ENCODE results near the gene GLP2R.

Gene GLP2R

DNA sequence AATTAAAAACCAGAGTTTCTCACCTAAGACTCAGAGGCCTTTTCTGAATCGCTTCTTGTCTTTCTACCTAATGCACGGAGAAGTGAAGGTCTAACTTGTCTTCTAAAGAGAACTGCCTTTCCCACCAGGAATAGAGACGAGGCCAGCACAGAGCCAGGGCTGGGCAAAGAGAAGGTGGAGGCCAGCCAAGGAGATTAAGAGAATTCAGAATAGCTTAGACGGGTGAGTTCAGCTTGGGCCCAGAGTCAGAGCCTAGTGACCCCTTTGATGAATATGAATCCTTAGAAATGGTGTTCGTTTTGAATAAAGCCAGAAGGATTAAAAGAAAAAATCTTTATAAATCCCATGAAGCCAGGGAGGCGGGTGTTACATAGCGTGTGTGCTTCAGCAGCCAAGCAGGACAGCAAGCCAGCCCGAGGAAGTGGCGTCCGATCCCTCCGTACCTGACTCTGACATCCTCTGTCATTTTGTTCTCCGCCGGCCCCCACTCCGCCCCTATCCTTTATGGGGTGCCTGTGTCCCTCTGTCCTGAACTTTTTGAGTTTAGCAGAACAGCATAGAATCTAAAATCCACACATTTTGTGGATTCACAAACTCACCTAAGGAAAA, 11.3 kb upstream of the GLP2R start:
- DNase-seq, result no peak

DNA sequence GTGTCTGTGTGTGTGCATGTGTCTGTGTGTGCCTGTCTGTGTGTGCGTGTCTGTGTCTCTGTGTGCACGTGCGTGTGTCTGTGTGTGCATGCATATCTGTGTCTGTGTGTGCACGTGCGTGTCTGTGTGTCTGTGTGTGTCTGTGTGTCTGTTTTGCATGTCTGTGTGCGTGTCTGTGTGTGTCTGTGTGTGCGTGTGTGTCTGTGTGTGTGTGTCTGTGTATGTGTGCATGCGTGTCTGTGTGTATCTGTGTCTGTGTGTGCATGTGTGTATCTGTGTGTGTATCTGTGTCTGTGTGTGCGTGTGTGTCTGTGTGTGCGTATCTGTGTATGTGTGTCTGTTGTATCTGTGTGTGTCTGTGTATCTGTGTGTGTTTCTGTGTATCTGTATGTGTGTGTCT, 9.3 kb upstream of the GLP2R start:
- DNase-seq, result no peak

DNA sequence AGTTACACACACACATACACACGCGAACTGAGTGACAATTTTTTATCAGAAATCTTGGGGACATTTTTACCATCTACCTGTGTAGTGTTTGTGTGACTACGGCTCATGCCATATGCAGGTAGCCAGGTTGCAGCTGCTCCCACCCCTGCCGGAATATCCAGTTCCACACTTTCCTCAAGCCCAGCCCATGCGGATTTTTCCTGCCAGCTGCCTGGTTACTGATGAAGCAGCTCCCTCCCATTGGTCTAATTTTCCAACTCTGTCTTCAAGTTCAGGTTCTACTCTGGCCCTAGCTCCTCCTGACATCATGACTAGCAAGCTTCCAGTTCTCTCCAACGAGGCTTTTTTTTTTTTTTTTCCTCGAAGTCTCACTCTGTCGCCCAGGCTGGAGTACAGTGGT, 8.6 kb upstream of the GLP2R start:
- DNase-seq, result no peak

DNA sequence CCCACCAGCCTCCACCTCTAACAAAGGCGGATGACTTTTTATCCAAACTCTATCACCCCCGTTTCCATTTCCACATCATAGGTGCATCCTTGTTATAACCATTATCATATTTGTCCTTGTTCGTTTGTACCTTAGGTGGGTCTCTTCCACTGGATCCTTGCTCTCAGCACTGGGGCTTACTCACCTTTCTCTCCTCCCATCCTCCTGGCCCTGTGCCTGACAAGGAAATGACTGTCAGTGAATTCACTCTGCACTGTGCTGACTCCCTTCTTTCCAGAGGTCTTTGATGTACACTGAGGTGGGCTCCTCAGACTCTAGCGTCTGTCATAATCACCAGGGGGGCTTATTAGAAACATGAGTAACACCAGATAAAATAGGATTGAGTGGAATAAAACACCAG, 7.0 kb upstream of the GLP2R start:
- no peak for DNase-seq

DNA sequence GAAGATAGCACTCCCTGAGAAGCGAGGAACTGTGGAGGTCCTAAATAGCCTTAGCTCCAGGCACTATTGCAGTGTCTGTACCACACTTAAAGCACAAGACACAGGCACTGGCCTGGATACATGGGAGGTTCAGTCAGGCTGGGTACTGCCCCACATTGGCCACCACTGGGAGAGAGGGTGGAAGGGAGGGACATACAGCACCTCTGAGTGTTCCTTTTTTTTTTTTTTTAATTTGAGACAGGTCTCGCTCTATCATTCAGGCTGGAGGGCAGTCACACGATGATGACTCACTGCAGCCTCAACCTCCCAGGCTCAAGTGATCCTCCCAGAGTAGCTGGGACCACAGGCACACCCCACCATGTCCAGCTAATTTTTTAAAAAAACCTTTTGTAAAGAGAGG, 5.3 kb upstream of the GLP2R start:
- no peak for DNase-seq

DNA sequence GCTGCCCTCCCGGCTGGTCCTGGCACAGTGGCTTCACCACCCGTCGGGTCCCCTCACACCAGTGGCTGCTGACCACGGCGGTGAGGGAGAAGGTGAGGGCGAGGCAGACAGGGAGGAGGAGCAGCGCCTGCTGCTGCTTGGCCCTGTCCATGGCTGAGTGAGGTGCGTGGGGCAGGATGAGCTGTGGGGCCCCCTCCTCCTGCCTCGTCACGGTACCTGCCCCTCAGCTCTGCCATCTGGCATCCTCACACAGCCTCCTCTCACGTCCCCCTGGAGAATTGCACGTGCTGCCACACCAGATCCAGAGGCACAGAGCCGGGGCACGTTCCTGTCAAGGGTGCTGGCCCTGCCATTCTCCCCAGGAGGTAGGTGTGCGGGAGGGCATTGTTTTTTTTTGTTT, 3.8 kb upstream of the GLP2R start, which contains the start of gene GSG1L2:
Gene GSG1L2 (minus strand): TSS at position 159 of the 400 bp plus-strand sequence. CDS start 8 bp downstream, at position 151.
- DNase-seq, result no peak

DNA sequence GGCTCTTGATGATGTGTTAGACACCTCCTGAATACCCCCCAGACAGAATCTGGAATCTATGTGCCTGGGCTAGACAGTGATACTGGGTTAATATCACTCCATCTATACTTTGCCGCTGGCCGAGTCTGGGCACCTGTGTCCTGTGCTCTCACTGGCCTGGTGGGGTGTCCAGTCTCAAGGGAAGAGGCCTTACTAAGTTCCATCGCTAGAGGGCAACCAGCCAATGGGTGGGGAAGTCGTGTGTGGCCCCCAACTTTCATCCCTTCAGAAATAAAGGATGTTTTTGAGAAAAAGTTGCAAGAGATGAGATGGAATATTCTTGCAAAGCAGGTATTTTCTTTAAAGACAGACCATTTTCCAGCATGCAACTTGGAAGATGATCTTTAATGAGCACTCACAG, 1.6 kb upstream of the GLP2R start:
- DNase-seq, result no peak

DNA sequence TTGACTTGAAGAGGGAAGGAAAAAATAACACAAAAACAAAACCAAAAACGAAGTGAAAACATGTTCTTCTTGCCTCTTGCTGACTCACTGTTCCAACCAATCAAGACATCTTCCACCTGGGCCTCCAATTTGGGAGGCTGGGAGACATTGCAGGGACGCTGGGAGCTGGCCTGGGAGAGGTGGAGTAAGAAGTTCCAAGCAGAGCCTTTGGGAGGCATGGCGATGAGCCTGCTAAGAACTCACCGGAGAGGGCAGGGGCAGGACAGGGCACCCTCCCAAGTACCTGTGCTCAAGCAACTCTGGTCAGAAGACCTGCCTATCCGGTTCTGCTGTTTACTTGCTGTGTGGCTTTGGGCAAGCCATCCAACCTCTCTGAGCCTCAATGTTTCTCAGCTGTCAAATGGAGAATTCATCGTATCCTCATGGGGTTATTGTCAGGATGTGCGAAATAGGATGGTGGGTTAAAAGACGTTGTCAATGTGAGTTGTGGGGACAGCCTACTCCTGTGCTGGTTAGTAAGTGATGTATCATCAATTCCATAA, 856 bp upstream of the GLP2R start:
- no peak for DNase-seq

DNA sequence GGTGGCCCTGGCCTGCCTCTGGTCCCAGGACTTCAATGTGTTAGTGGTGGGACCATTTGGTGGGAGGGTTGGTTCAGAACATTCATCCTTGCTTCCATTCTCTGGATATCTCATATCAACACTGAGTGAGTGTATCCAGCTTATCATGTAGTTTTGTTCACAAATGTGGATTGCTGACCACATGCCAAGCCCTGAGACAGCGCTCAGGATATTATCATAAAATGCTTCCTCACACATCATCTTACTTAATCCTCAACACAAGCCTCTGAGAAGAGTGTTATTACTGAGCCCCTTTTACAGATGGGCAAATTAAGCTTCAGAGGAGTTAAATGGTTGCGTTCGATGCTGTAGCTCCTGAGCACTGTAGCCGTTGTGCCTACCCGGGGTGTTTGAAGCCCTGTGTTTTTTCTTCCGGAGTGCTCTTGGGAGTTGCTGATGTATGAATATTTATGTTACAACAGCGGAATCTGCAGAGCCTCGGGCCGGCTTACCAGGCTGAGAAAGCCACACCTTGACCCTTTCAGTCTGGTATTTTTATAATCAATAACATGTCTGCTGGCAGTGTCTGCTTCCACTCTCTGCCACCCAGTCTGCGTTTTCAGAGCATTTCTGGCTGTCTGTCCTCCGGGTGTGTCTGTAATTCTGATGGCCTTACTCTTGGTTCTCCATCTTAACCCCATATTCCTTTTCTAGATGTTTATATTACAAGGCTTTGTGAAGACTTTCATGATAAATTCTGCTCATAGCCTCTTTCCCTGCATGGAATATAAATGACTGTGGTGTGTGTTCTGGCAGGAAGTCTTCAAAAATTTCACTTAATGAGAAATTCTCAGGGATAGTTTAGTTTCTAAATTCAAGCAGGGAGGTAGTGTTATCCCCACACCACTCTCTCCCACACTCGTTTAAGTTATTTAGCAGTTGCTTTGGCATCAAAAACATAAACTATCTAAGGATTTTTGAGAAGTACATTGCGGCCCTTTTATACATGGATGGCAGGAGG, 2.9 kb downstream of the GLP2R start:
- no peak for DNase-seq

DNA sequence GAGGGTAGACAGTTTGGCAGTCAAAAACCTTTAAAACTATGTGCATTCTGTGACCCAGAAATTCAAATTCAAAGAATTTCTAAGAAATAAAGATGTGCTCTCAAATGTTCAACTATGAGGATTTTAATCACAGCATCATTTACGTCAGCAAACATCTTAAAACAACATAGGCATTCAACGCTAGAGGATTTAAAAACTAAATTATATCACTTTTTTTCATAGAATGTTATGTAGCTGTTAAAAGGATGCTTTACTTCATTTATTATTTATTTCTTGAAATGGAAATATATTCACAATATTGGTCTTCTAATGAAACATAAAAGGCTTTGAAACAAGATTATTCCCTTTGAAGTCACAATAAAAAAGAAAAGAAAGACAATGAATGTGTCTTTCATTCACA, 3.6 kb downstream of the GLP2R start:
- no peak for DNase-seq

DNA sequence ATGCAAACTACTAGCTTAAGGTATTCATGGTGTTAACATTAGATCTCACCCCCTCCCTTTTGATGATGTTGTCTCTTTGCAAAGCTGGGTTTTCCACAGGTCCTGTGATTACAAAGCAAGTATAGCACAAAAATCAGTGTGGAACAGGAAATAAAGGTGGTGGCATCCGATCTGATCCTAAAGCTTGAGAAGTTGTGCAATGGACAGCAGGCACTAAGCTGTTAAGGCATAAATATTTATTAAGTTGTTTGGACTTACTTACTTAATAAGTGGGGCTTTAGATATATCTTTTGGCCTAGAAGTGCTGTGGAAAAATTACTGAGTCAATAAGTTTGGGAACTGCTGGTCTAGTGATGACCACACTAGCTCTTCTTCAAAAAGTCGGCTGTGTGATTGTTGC, 5.0 kb downstream of the GLP2R start:
- no peak for DNase-seq

DNA sequence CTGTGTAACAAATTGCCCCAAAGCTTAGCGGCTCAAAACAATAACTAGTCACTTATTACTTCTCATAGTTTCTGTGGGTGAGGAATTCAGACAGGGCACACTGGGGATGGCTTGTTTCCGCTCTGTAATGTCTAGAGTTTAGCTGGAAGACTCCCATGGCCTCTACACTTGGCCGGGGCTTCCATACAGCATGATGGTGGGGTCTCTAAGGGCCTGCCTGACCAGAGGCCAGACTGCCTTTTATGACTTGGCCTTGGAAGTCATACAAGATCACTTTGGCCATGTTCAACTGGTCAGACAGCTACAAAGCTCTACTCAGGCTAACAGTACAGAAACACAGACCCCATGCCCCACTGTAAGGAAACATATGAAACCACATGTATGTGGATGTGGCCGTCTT, 8.2 kb downstream of the GLP2R start:
- no peak for DNase-seq

DNA sequence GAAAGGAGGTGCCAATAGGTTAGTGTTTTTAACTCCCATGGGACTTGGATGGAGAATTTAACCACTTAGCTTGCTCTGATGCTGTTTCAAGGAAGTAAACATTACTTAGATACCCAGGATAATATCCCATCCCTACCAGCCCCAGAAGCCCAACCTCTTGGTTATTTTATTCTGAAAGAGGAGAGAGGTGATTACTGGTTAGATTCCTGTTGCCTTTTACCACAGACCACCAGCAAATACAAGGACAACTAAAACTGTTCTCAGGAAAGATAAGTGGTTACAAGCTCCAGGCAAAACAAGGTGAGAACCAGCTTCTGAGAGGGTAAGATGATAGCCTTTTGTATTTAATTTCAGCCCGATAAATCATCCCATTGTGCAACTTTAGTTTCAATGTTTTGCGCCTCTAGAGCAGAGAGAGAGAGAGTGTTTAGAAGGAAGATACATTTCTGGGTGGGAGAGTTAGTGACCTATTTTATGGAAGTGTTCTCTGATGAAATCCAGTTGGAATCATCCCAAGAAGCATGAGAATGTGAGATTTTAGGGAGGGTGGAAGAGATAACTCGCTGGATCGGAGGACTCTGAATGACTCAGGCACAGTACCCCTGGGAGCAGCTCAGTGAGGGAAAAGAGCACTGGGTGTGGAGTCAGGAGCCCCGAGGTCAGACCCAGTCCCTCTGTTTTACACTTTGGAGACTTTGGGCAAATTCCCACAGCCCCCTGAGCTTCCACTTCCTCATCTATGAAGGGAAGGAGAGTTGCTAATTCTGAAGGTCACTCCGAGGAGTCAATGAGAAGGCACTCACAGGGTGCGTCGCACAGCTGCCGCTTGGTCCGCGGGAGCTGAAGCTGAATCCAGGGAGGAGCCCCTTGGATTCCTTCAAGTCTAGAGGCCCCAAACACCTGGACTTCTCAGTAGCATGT, 12.1 kb downstream of the GLP2R start:
- DNase-seq, result no peak

DNA sequence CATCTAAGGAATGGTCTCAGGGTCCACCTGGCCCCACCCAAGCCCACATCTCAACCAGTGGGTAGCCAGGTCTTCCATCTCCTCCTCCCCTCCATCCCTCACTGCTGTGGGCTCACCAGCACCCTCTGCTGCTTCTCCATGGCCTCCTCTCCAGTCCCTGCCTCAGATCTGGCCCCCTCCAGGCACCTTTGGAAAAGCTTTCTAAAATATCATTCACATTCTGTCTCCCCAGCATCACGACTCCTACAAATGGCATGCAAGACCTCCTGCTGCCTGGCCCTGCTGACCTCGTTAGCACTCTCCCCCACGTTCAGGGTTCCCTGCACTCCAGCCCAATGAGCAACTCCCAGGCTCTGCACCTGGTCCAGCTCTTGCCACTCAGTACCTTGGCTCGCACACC, 13.7 kb downstream of the GLP2R start:
- no peak for DNase-seq

DNA sequence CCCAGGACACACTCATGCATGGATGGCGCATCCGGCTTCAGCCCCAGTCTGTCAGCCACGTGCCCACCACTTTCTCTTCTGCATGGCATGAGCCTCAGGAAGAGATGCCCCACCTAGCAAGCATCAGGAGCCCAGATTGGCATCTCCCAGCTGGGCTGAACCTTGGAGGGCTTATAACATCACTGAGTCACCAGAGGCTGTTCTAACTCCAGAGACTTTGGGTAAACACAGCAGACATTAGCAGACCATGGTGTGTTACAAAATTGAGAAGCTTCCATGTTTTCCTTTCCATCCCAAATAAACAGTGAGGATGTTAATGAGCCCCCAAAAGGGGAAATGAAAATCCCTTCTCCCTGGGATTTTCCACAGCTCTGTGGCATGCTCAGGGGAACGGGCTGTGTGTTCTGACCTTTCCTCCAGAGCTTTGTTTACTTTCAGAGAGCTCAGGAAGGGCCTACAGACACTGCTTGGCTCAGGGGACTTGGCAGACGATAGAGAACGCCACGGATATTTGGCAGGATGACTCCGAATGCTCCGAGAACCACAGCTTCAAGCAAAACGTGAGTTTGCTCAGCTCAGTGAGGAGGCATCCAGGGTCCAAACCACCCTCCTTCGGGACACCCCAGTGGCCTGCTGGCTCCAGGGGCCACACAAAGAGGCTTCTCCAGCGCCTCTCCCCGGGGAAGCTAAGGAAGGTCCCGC, 16.5 kb downstream of the GLP2R start:
- DNase-seq, result no peak

DNA sequence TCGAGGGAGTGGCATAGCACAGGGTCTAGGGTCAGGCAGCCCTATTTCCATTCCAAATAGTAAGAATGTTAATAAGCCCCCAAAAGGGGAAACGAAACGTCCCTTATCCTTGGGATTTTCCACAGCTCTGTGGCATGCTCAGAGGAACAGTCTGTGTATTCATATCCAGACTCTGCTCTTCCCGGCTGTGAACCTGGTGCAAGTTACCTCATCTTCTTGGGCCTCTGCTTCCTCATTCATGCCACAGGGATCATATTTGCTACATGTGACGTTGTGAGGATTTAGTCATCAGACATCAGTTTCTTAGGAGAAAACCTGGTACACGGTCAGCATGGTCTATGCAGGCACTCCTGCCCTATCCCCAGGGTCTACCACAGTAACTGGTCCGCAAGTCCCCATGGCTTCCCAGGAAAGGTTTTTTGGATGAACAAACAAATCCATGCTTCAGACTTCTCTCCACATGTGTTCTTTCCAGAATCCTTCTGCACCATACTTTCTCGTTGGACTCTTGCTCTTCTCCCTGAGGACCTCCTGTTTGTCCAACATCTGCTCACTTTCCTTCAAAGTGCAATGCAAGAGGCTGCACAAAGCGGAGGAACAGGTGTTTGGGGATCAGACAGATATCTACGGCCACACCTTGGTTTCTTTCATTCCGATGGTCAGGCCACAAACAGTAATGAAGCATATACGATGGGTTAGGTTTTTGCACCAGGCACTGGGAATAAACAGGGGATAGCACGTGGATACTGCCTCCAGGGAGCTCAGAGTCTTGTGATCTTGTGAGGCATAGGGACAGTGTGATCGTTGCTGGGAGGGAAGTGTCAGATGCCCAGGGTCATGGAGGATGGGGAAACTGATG, 17.7 kb downstream of the GLP2R start:
- no peak for DNase-seq

DNA sequence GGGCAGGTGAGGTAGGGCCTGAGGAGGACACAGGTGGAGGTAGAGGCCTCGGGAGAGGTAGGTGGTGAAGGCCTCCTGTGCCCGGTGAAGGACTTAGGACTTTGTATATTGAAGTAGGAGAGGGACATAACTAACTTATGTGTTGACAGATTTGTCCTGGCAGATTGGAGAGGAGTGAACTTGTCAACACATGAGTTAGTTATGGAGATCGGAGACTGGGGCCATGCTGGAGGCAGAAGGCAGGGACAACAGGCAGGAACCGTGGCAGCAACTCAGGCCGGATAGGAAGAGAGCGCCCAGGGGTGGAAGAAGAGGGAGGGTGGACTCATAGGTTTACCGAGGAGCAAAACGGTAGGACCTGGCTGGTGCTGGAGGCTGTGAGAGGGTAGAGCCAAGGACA, 18.4 kb downstream of the GLP2R start:
- DNase-seq, result no peak

DNA sequence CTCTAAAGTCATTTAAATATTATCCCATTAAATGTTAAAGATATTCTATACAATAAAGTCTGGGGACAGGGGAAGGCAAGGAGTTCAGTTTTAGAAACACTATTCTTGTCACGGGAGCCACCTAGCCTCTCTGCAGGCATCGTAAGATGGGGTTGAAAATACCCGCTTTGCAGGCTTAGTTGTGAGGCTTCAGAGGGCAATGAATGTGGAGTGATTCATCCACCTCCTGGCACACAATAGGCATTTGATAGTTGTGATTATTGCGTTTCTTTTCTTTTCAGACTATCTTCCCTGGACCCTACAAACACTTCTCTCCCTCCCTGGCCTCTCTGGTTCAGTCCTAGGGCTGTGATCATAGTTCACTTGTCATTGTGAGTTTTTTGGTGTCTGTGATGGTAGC, 19.6 kb downstream of the GLP2R start:
- DNase-seq, result no peak

DNA sequence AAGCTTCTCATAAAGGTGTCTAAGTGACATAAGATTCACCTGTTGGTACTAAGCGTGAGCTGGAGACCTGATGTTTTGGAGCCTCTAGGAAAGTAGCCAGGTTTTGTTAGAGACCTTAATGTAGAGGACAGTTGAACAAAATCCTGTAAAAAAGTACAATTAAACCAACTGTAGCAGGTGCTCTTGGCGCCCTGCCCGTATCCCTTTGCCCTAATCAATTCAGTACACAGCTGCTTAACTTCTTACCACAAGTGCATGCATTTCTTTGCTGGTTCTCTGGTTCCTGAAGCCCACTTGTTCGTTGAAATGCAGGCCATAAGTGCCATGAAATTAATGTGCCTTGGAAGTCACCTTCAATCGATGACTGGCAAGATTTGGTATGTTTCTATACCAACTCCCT, 24.4 kb downstream of the GLP2R start:
- DNase-seq, result no peak

DNA sequence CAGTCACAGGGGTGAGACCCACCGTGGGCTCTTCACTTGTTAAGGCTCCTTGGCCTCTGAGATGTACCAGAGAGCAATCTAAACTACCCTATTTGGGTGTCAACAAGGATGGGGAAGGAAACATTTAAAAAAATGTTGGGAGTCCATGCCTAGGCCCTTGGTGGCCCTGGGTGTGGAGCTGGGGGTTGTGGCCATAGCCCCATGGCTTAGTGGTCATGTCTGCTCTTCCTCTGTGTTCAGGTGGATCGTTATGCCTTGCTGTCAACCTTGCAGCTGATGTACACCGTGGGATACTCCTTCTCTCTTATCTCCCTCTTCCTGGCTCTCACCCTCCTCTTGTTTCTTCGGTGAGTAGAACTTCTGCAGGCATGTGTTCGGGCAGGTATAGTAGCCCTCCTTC, 28.5 kb downstream of the GLP2R start:
- no peak for DNase-seq

DNA sequence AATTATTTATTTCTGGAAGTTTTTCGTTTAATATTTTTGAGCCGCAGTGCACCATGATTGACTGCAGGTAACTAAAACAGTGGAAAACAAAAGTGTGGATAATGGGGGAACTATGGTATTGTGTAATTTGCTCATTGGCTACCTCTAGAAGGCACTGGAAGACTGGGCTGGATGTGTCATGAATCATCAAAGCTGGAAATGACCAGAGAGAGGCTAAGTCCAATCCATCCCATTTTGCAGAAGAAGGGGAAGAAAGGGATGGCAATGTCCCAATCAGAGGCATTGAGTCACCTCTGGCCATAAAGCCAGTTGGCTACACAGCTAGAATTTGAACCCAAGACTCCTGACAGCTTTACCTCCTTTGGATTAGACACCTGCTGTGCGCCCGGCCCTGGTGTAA, 29.3 kb downstream of the GLP2R start:
- no peak for DNase-seq

Measured in T-helper 9 cell (primary cell).